ENCODE data around the gene PPWD1. TPM values are rescaled to one million over a fixed set of nuclear protein-coding genes. Genes with fewer than 3 reads are reported as not detected.

Gene PPWD1
- total and polyA plus RNA-seq, 2 of the 13 experiments (the other 11 are each of a cell fraction or from before 2014, with no cell fraction given): 7.4 to 44.3 TPM

- TF ChIP-seq ZBTB46 (CRISPR knock-in tag; IDR thresholded peaks at IDR 0.05; ENCODE audit: borderline replicate concordance) (no peak), PRMT3 (CRISPR knock-in tag; IDR thresholded peaks at IDR 0.05; ENCODE audit: borderline replicate concordance, low read depth) (no peak), ZSCAN25 (CRISPR knock-in tag; IDR thresholded peaks at IDR 0.05) (0 out of 2 replicates have a peak, but pooled peaks have one; percentile 32), TOPORS (CRISPR knock-in tag; IDR thresholded peaks at IDR 0.05) (no peak), PATZ1 (CRISPR knock-in tag; IDR thresholded peaks at IDR 0.05) (no peak), ZNF549 (CRISPR knock-in tag; IDR thresholded peaks at IDR 0.05) (no peak), FOSL2 (CRISPR knock-in tag; IDR thresholded peaks at IDR 0.05) (0 out of 2 replicates have a peak, but pooled peaks have one; percentile 16), IRF2 (CRISPR knock-in tag; IDR thresholded peaks at IDR 0.05) (peak; percentile 62; the same call in 1 of the 2 replicates), ZFP36L1 (CRISPR knock-in tag; IDR thresholded peaks at IDR 0.05) (no peak), RCOR2 (CRISPR knock-in tag; IDR thresholded peaks at IDR 0.05) (no peak), ZNF841 (CRISPR knock-in tag; IDR thresholded peaks at IDR 0.05; ENCODE audit: borderline replicate concordance) (no peak), IKZF5 (CRISPR knock-in tag; IDR thresholded peaks at IDR 0.05) (no peak), ZNF414 (CRISPR knock-in tag; IDR thresholded peaks at IDR 0.05) (no peak), GLI4 (CRISPR knock-in tag; IDR thresholded peaks at IDR 0.05; ENCODE audit: borderline replicate concordance) (no peak), SKI (IDR thresholded peaks at IDR 0.05; ENCODE audit: partially characterized antibody) (peak; percentile 17), ZNF142 (CRISPR knock-in tag; IDR thresholded peaks at IDR 0.05) (no peak), ZNF292 (CRISPR knock-in tag; IDR thresholded peaks at IDR 0.05; ENCODE audit: borderline replicate concordance, low read depth) (no peak)
These were observed 61.0 kb downstream of the PPWD1 start, which contains the start of gene TRIM23 (continued) for GRCh38 chr5:65624025-65624570.

All from HepG2 (cell line).